IMR-90 (cell line): Measurements from ENCODE around the gene AKR1C2.

Experiments
- BHLHE40 ChIP-seq: fragments of 150-350 bp; IDR thresholded peaks from 2 replicates; pipeline ENCODE4 v1.6.1; 2016; ENCODE audit warnings: mild to moderate bottlenecking, low read depth, low read length
- FOS ChIP-seq: fragments of 150-350 bp; IDR thresholded peaks from 2 replicates; pipeline ENCODE4 v1.6.1; 2016; ENCODE audit warnings: low read depth, low read length
- MAFK ChIP-seq: IDR thresholded peaks from 2 replicates; pipeline ENCODE4 v1.6.1; 2012; ENCODE audit warnings: low read depth, low read length, improper control_type of control experiment
- MXI1 ChIP-seq: IDR thresholded peaks from 2 replicates; pipeline ENCODE4 v1.6.1; 2012; ENCODE audit warnings: low read depth, mild to moderate bottlenecking, low read length, moderate library complexity, borderline replicate concordance
- NFE2L2 ChIP-seq: fragments of 150-350 bp; IDR thresholded peaks from 2 replicates; pipeline ENCODE4 v1.6.1; 2016; ENCODE audit warnings: low read depth, mild to moderate bottlenecking, low read length
- POLR2A ChIP-seq: IDR thresholded peaks from 2 replicates; pipeline ENCODE4 v1.6.1; 2012; ENCODE audit warnings: mild to moderate bottlenecking, low read depth, low read length
- RAD21 ChIP-seq: IDR thresholded peaks from 2 replicates; pipeline ENCODE4 v1.6.1; 2012; ENCODE audit warnings: low read length, improper control_type of control experiment
- RCOR1 ChIP-seq: IDR thresholded peaks from 2 replicates; pipeline ENCODE4 v1.6.1; 2012; ENCODE audit warnings: mild to moderate bottlenecking, low read length, improper control_type of control experiment; ENCODE audit not compliant: insufficient replicate concordance
- SMC3 ChIP-seq: fragments of 150-350 bp; IDR thresholded peaks from 2 replicates; pipeline ENCODE4 v1.6.1; 2016; ENCODE audit warnings: low read depth, mild to moderate bottlenecking, antibody characterized with exemption, low read length, moderate library complexity
- TF ChIP-seq, protein P1 (sequence below): conservative IDR thresholded peaks from 2 replicates; pipeline ENCODE4 v1.5.1; 2012; ENCODE audit warnings: mild to moderate bottlenecking, low read depth, low read length, improper control_type of control experiment
- TF ChIP-seq, protein P2 (sequence below): fragments of 150-350 bp; IDR thresholded peaks from 2 replicates; pipeline ENCODE4 v1.6.1; 2016; ENCODE audit warnings: low read depth, mild to moderate bottlenecking, low read length, moderate library complexity, borderline replicate concordance

DNA sequence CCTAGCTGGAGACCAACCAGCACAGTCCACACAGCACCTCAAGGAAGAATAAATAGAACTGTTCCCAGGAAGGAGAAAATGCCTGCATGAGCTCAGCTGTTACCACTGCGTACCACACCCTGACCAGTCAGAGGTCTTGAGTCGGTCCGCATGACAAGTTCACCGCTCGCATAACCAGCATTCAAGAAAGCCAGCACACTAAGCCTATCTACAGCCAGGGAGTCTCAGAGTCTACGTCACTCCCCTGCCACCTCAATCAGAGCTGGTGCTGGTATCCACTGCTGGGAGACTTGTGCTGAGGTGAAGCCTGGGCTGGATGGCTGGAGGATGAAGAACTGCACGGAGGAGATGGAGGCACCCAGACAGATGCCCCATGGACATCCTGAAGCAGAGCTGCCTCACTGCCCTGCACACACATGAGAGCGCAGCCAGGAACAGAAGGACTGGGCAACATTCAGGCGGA lies 20.9 kb downstream of the AKR1C2 start:
- TF ChIP-seq SMC3 = no peak
- TF ChIP-seq RAD21 = no peak
- TF ChIP-seq, protein P1, sequence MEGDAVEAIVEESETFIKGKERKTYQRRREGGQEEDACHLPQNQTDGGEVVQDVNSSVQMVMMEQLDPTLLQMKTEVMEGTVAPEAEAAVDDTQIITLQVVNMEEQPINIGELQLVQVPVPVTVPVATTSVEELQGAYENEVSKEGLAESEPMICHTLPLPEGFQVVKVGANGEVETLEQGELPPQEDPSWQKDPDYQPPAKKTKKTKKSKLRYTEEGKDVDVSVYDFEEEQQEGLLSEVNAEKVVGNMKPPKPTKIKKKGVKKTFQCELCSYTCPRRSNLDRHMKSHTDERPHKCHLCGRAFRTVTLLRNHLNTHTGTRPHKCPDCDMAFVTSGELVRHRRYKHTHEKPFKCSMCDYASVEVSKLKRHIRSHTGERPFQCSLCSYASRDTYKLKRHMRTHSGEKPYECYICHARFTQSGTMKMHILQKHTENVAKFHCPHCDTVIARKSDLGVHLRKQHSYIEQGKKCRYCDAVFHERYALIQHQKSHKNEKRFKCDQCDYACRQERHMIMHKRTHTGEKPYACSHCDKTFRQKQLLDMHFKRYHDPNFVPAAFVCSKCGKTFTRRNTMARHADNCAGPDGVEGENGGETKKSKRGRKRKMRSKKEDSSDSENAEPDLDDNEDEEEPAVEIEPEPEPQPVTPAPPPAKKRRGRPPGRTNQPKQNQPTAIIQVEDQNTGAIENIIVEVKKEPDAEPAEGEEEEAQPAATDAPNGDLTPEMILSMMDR = no peak
- TF ChIP-seq, protein P2, sequence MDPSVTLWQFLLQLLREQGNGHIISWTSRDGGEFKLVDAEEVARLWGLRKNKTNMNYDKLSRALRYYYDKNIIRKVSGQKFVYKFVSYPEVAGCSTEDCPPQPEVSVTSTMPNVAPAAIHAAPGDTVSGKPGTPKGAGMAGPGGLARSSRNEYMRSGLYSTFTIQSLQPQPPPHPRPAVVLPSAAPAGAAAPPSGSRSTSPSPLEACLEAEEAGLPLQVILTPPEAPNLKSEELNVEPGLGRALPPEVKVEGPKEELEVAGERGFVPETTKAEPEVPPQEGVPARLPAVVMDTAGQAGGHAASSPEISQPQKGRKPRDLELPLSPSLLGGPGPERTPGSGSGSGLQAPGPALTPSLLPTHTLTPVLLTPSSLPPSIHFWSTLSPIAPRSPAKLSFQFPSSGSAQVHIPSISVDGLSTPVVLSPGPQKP = no peak
- TF ChIP-seq MAFK = no peak
- no peak for TF ChIP-seq POLR2A
- no peak for TF ChIP-seq RCOR1
- TF ChIP-seq BHLHE40 = no peak
- no peak for TF ChIP-seq NFE2L2
- no peak for TF ChIP-seq FOS
- TF ChIP-seq MXI1 = no peak
